ENCODE measurements around the gene NRSN2. TPM values are rescaled to one million over a fixed set of nuclear protein-coding genes. Genes with fewer than 3 reads are reported as not detected.
A peak's percentile ranks its signal among the peaks of the same experiment; 100 is the strongest.

NRSN2 gene
- total RNA-seq, 1 experiment from 2014 or later: 1.9 TPM

GRCh38 chr20:300345-300990, 46.4 kb upstream of the NRSN2 start:
- Histone ChIP-seq H3K4me2 (ENCODE audit: low read length) (0 out of 2 replicates have a peak overlapping the region, but pooled peaks have one; percentile 5), H3K9me2 (ENCODE audit: insufficient read depth) (no peaks in the 10 kb centered on the region), H3K9ac (ENCODE audit: low read length) (no peak overlapping the region), H3K4me1 (ENCODE audit: control insufficient read depth in 1 of 2, insufficient read depth in 2 of 2, low read length in 2 of 2) (peaks cover 20 to 45% of the 10 kb centered on the region in 2 experiments), H3K4me3 (replicated peaks in 1 of 2; ENCODE audit: low read depth in 1 of 2, low read length in 2 of 2) (no peak overlapping the region), H4K20me1 (ENCODE audit: insufficient read depth) (peaks cover 3% of the 10 kb centered on the region; the same call in 1 of the 2 replicates), H3K27ac (ENCODE audit: low read depth, low read length) (no peak overlapping the region), H3K79me2 (ENCODE audit: insufficient read depth, low read length) (peaks cover 35% of the 10 kb centered on the region), H2AFZ (ENCODE audit: low read depth, low read length, poor library complexity, severe bottlenecking) (no peak overlapping the region), H3K9me3 (ENCODE audit: control insufficient read depth in 1 of 2, insufficient read depth in 1 of 2, low read depth in 1 of 2, low read length in 2 of 2) (no peaks in the 10 kb centered on the region), H3K36me3 (ENCODE audit: control insufficient read depth in 1 of 2, insufficient read depth in 2 of 2, low read length in 2 of 2) (peaks cover 4 to 18% of the 10 kb centered on the region in 2 experiments; a peak in 3 of 4 replicates), H3K27me3 (ENCODE audit: insufficient read depth, low read length) (no peaks in the 10 kb centered on the region)
- BruUV-seq (replicated peaks): no TSS peak
- ATAC-seq (no peak), DNase-seq (ENCODE audit: low read depth, low spot score) (no peak)
- intact Hi-C loops (cut with micrococcal nuclease): no loop called here
- RAD21 ChIA-PET (ENCODE audit: low non-redundant PET in 1 of 2, low total read pairs in 2 of 2, uncharacterized antibody in 2 of 2, unreplicated experiment in 2 of 2): interaction anchor here in 1 of 2 experiments (0.8 kb wide), 1 partner anchor 24 kb away, joined by 3 read pairs; no protein-coding TSS in a partner anchor
- CTCF ChIA-PET: interaction anchor here (1.4 kb wide), 1 partner anchor 23 kb away, joined by 4 read pairs; no protein-coding TSS in a partner anchor
- TF ChIP-seq ZFX (IDR thresholded peaks at IDR 0.05) (no peak), EZH2 (IDR thresholded peaks at IDR 0.05) (no peak), EGR1 (IDR thresholded peaks at IDR 0.05; ENCODE audit: low read depth) (no peak), SIN3A (IDR thresholded peaks at IDR 0.05; ENCODE audit: low read depth) (no peak)
- POLR2A ChIA-PET: interaction anchor here (1.7 kb wide), 1 partner anchor 24 kb away, joined by 7 read pairs; no protein-coding TSS in a partner anchor

GRCh38 chr20:301886-302848, 44.7 kb upstream of the NRSN2 start:
- CTCF ChIA-PET: no interaction called here
- H3K4me3 ChIP-seq (replicated peaks in 1 of 2; ENCODE audit: low read depth in 1 of 2, low read length in 2 of 2): no peak overlapping the region
- H2AFZ ChIP-seq (ENCODE audit: low read depth, low read length, poor library complexity, severe bottlenecking): no peak overlapping the region
- RAD21 ChIA-PET (ENCODE audit: low non-redundant PET in 1 of 2, low total read pairs in 2 of 2, uncharacterized antibody in 2 of 2, unreplicated experiment in 2 of 2): no interaction called here
- H3K36me3 ChIP-seq (ENCODE audit: control insufficient read depth in 1 of 2, insufficient read depth in 2 of 2, low read length in 2 of 2): peaks cover 4 to 18% of the 10 kb centered on the region in 2 experiments; a peak in 3 of 4 replicates
- no peak overlapping the region for H3K4me2 ChIP-seq (ENCODE audit: low read length)
- no peaks in the 10 kb centered on the region for H3K27me3 ChIP-seq (ENCODE audit: insufficient read depth, low read length)
- ATAC-seq (no peak), DNase-seq (ENCODE audit: low read depth, low spot score) (no peak)
- no peaks in the 10 kb centered on the region for H3K9me3 ChIP-seq (ENCODE audit: control insufficient read depth in 1 of 2, insufficient read depth in 1 of 2, low read depth in 1 of 2, low read length in 2 of 2)
- H3K9me2 ChIP-seq (ENCODE audit: insufficient read depth): no peaks in the 10 kb centered on the region
- H3K4me1 ChIP-seq (ENCODE audit: control insufficient read depth in 1 of 2, insufficient read depth in 2 of 2, low read length in 2 of 2): peaks cover 14 to 37% of the 10 kb centered on the region in 2 experiments
- intact Hi-C loops (cut with micrococcal nuclease): no loop called here
- BruUV-seq (replicated peaks): no TSS peak
- no peak overlapping the region for H3K9ac ChIP-seq (ENCODE audit: low read length)
- H3K79me2 ChIP-seq (ENCODE audit: insufficient read depth, low read length): peaks cover 35% of the 10 kb centered on the region
- POLR2A ChIA-PET: no interaction called here
- no peak overlapping the region for H3K27ac ChIP-seq (ENCODE audit: low read depth, low read length)
- H4K20me1 ChIP-seq (ENCODE audit: insufficient read depth): peaks cover 3% of the 10 kb centered on the region; the same call in 1 of the 2 replicates
- TF ChIP-seq ZFX (IDR thresholded peaks at IDR 0.05): no peak
- TF ChIP-seq MAX (IDR thresholded peaks at IDR 0.05): no peak
- no peak for TF ChIP-seq EZH2phosphoT487 (IDR thresholded peaks at IDR 0.05; ENCODE audit: borderline replicate concordance)
- no peak for TF ChIP-seq SP1 (IDR thresholded peaks at IDR 0.05; ENCODE audit: low read depth)
- TF ChIP-seq SRF (IDR thresholded peaks at IDR 0.05; ENCODE audit: low read depth): no peak
- no peak for TF ChIP-seq FOSL1 (IDR thresholded peaks at IDR 0.05; ENCODE audit: low read depth)
- TF ChIP-seq CTCF (IDR thresholded peaks at IDR 0.05 in 2 of 3, conservative IDR thresholded peaks at IDR 0.05 in 1 of 3; ENCODE audit: borderline replicate concordance in 1 of 3, insufficient read depth in 1 of 3, low read depth in 2 of 3, low read length in 2 of 3): no peak
- no peak for TF ChIP-seq ZNF274 (IDR thresholded peaks at IDR 0.05; ENCODE audit: low read depth, low read length)
- no peak for TF ChIP-seq ATF3 (IDR thresholded peaks at IDR 0.05)
- no peak for TF ChIP-seq ZBTB33 (IDR thresholded peaks at IDR 0.05; ENCODE audit: extremely low read depth, insufficient replicate concordance, low read length)
